Measurements from ENCODE around the gene MME.

MME gene

GRCh38 chr3:155101398-155101797 is 21.3 kb downstream of the MME start:
- no peak for TF ChIP-seq CTCF (IDR thresholded peaks at IDR 0.05; ENCODE audit: poor library complexity, severe bottlenecking)
- H3K9me3 ChIP-seq (ENCODE audit: severe bottlenecking), result no peaks in the 10 kb centered on the region
- H3K36me3 ChIP-seq (ENCODE audit: low read depth), result no peaks in the 10 kb centered on the region
- H3K27me3 ChIP-seq (ENCODE audit: insufficient read depth, poor library complexity, severe bottlenecking), result no peaks in the 10 kb centered on the region
- ATAC-seq (ENCODE audit: low read depth) (no peak), DNase-seq (ENCODE audit: low spot score) (no peak)
- no peak overlapping the region for H3K4me3 ChIP-seq (ENCODE audit: severe bottlenecking)
- peak overlapping the region; percentile 6 for H3K27ac ChIP-seq (ENCODE audit: poor library complexity, severe bottlenecking)
- H3K4me1 ChIP-seq (ENCODE audit: insufficient read depth, poor library complexity, severe bottlenecking), result peaks cover 11% of the 10 kb centered on the region

- Histone ChIP-seq H3K36me3 (ENCODE audit: low read depth) (no peaks in the 10 kb centered on the region), H3K27ac (ENCODE audit: poor library complexity, severe bottlenecking) (no peak overlapping the region), H3K27me3 (ENCODE audit: insufficient read depth, poor library complexity, severe bottlenecking) (no peaks in the 10 kb centered on the region), H3K9me3 (ENCODE audit: severe bottlenecking) (no peaks in the 10 kb centered on the region), H3K4me1 (ENCODE audit: insufficient read depth, poor library complexity, severe bottlenecking) (peaks cover 11% of the 10 kb centered on the region), H3K4me3 (ENCODE audit: severe bottlenecking) (no peak overlapping the region)
- TF ChIP-seq CTCF (IDR thresholded peaks at IDR 0.05; ENCODE audit: poor library complexity, severe bottlenecking), result no peak
- no peak for DNase-seq (ENCODE audit: low spot score)
- ATAC-seq (ENCODE audit: low read depth), result peak; percentile 79
These were observed 22.2 kb downstream of the MME start for GRCh38 chr3:155102329-155102728.

- Histone ChIP-seq H3K4me3 (ENCODE audit: severe bottlenecking) (no peak overlapping the region), H3K4me1 (ENCODE audit: insufficient read depth, poor library complexity, severe bottlenecking) (peaks cover 11% of the 10 kb centered on the region), H3K27ac (ENCODE audit: poor library complexity, severe bottlenecking) (no peak overlapping the region), H3K9me3 (ENCODE audit: severe bottlenecking) (no peaks in the 10 kb centered on the region), H3K27me3 (ENCODE audit: insufficient read depth, poor library complexity, severe bottlenecking) (no peaks in the 10 kb centered on the region), H3K36me3 (ENCODE audit: low read depth) (no peaks in the 10 kb centered on the region)
- TF ChIP-seq CTCF (IDR thresholded peaks at IDR 0.05; ENCODE audit: poor library complexity, severe bottlenecking), result no peak
- ATAC-seq (ENCODE audit: low read depth) (no peak), DNase-seq (ENCODE audit: low spot score) (no peak)
These were observed 23.6 kb downstream of the MME start for GRCh38 chr3:155103686-155104085.

GRCh38 chr3:155106119-155106518 is 26.0 kb downstream of the MME start:
- Histone ChIP-seq H3K36me3 (ENCODE audit: low read depth) (no peaks in the 10 kb centered on the region), H3K27me3 (ENCODE audit: insufficient read depth, poor library complexity, severe bottlenecking) (no peaks in the 10 kb centered on the region), H3K27ac (ENCODE audit: poor library complexity, severe bottlenecking) (no peak overlapping the region), H3K4me3 (ENCODE audit: severe bottlenecking) (no peak overlapping the region), H3K4me1 (ENCODE audit: insufficient read depth, poor library complexity, severe bottlenecking) (peaks cover 11% of the 10 kb centered on the region), H3K9me3 (ENCODE audit: severe bottlenecking) (no peaks in the 10 kb centered on the region)
- DNase-seq (ENCODE audit: low spot score) (no peak), ATAC-seq (ENCODE audit: low read depth) (no peak)
- no peak for TF ChIP-seq CTCF (IDR thresholded peaks at IDR 0.05; ENCODE audit: poor library complexity, severe bottlenecking)

- Histone ChIP-seq H3K4me1 (ENCODE audit: insufficient read depth, poor library complexity, severe bottlenecking) (no peaks in the 10 kb centered on the region), H3K9me3 (ENCODE audit: severe bottlenecking) (no peaks in the 10 kb centered on the region), H3K27me3 (ENCODE audit: insufficient read depth, poor library complexity, severe bottlenecking) (no peaks in the 10 kb centered on the region), H3K4me3 (ENCODE audit: severe bottlenecking) (no peak overlapping the region), H3K27ac (ENCODE audit: poor library complexity, severe bottlenecking) (no peak overlapping the region), H3K36me3 (ENCODE audit: low read depth) (no peaks in the 10 kb centered on the region)
- TF ChIP-seq CTCF (IDR thresholded peaks at IDR 0.05; ENCODE audit: poor library complexity, severe bottlenecking), result no peak
- ATAC-seq (ENCODE audit: low read depth) (no peak), DNase-seq (ENCODE audit: low spot score) (no peak)
These were observed 29.9 kb downstream of the MME start for GRCh38 chr3:155110022-155110421.
